ENCODE data around the gene LRRC23.
"Not testable (repeated sequence)": the region's sequence is repeated elsewhere in the genome, so short reads cannot be mapped to it uniquely, and the experiment has no call there.

LRRC23 gene

GRCh38 chr12:6902448-6902847 lies 2.2 kb upstream of the LRRC23 start:
- DNase-seq = no peak

- no peak for DNase-seq
Observed at GRCh38 chr12:6903722-6904121, 900 bp upstream of the LRRC23 start.

- no peak for DNase-seq
Observed at GRCh38 chr12:6905414-6906040, 905 bp downstream of the LRRC23 start.

DNA sequence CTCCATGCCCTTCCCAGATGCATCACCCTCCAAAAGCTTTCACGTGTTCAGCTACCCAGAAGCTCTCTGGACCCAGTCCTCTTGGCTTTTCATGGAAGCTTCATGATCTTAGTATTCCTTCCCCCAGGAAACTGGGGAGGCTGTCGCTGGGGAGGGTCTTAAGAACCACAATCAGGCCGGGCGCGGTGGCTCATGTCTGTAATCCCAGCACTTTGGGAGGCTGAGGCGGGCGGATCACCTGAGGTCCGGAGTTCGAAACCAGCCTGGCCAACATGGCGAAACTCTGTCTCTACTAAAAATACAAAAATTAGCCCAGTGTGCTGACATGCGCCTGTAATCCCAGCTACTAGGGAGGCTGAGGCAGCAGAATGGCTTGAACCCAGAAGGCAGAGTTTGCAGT lies 3.5 kb downstream of the LRRC23 start:
- not testable (repeated sequence) for DNase-seq

GRCh38 chr12:6909421-6910145 lies 5.0 kb downstream of the LRRC23 start:
- DNase-seq = no peak

- no peak for DNase-seq
Observed at GRCh38 chr12:6912164-6912935, 7.7 kb downstream of the LRRC23 start.

- peak; percentile 75 for DNase-seq
Observed at GRCh38 chr12:6914246-6914946, 9.8 kb downstream of the LRRC23 start, which contains the start of gene ENO2. Gene ENO2 (plus strand): TSS chr12:6914580. CDS start chr12:6915833, 1,253 bp downstream.

DNA sequence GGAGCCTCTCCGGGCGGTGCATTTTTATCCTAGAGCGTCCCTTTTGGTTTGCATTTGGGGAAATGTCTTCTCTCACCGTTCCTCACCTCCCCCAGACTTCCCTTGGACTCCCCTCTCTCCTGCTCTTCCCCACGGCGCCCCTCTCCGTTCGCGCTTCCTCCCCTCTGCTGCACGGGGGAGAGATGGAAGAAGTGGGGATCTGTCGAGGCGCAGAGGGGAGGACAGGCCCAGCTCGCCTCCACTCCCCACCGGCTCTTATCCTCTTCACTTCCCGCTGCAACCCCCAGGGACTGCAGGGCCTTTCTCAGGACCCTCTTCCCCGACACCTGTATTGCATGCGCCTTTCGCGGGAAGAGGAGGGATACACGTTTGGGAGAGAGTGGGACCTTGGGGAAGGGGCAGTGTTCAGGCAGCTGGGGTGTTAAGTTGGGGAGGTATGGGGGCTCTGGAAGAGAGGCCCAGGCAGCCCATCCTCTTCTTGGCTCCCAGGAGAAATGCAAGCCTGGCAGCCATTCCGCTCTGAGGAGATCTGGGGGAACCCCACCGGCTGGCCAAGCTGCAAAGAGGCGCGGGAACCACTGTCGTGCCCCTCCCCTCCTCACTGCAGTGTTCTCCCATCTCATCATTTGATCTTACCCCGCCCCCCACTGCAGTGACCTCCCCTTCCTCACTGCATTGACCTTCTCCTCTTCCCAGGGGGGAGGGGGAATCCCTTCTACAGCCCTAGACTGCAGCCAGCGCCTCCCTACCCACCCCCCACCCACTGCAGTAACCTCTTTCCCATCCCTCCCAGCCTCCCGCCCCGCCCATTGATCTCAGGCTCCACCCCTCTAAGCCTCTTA lies 10.5 kb downstream of the LRRC23 start:
- no peak for DNase-seq

GRCh38 chr12:6915789-6916285 lies 11.2 kb downstream of the LRRC23 start:
- no peak for DNase-seq

DNA sequence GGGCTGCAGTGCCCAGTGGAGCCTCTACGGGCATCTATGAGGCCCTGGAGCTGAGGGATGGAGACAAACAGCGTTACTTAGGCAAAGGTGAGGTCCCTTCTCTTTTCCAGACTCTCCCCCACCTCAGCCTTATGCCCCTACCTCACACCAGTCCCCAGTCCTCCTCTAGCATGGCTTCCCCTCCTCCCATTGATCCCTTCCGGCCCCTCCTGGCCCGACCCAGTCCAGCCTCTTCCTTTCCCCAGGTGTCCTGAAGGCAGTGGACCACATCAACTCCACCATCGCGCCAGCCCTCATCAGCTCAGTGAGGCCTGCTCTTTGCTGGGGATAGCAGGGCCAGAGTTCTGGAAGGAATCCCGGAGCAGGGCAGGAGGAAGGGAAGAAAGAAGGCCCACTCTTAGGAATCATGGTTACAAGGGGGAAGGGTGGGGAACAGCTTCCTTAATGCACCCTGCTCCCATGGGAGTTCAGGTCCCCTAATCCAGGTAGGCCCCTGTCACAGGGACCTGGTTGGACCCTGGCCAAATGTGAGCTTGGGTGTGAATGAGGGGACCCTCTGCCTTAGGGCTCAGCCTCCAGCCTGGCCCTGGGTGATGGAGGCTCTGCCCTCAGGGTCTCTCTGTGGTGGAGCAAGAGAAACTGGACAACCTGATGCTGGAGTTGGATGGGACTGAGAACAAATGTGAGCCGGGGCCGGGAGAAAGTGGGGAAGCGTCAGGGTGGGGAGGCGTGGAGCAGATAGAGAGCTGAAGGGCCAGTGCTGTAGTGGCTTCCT lies 12.0 kb downstream of the LRRC23 start:
- no peak for DNase-seq

GRCh38 chr12:6917491-6918231 lies 13.0 kb downstream of the LRRC23 start:
- DNase-seq = no peak

DNA sequence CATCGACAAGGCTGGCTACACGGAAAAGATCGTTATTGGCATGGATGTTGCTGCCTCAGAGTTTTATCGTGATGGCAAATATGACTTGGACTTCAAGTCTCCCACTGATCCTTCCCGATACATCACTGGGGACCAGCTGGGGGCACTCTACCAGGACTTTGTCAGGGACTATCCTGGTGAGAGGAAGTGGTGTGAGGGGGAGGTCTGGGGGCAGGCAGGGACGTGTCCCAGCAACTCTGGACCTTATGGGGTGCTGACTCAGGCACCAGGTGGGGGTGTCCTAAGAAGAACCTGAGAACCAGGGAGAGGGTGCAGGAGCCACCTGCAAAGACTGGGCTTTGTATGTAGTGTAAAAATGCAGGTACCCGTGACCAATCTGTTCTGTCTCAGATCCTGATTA lies 15.0 kb downstream of the LRRC23 start:
- DNase-seq = no peak

DNA sequence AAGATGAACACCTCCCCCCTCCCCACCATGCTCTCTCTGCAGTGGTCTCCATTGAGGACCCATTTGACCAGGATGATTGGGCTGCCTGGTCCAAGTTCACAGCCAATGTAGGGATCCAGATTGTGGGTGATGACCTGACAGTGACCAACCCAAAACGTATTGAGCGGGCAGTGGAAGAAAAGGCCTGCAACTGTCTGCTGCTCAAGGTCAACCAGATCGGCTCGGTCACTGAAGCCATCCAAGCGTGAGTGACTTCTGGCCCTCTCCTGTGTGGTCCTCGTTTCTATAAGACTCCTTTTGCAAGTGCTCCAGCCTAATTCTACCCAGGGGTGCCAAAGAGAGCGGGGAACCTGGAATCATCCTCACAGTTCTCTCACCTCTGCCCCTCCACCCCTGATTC lies 16.9 kb downstream of the LRRC23 start:
- DNase-seq = no peak

DNA sequence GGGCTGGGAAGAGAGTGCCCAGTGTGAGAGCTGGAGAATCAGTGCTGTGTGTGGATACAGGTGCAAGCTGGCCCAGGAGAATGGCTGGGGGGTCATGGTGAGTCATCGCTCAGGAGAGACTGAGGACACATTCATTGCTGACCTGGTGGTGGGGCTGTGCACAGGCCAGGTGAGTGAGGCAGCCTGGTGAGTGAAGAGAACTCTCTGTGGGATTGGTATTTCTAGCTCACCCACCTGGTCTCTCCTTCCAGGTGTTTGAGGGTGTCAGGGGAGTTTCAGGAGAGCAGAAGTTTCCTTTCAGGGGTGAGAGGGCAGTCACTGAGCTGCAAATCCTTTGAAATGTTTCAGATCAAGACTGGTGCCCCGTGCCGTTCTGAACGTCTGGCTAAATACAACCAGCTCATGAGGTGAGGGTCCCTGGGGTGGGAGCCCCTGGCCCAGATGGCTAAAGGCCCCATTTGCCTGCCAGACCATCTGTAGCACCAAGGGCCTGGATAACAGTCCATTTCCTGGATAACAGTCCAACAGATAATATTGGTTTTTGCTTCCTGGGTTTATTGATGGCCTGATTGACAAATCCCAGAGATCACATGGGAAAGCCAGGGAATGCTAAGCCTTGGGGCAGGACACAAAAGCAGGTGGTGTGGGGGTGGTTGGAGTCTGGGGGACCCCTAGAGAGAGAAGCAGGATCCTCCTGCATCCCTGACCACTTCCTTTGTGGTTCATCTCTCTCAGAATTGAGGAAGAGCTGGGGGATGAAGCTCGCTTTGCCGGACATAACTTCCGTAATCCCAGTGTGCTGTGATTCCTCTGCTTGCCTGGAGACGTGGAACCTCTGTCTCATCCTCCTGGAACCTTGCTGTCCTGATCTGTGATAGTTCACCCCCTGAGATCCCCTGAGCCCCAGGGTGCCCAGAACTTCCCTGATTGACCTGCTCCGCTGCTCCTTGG lies 17.6 kb downstream of the LRRC23 start:
- no peak for DNase-seq

- no peak for DNase-seq
Observed at GRCh38 chr12:6923003-6923732, 18.5 kb downstream of the LRRC23 start.

GRCh38 chr12:6923851-6924250 lies 19.2 kb downstream of the LRRC23 start:
- no peak for DNase-seq

DNA sequence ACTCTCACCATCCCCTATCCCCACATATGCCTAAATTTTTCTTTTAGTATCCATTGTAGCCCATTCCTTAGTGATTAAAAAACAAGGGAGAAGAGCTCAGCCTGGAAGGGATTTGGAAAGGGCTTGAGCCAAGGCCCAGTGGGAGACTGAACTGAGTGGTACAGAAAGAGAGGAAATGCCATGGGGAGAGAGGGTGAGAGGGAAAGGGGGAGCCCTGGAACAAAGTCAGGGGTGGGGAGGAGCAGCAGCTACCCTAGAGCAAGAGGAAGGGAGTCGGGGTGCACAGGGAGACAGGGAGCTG lies 20.6 kb downstream of the LRRC23 start:
- no peak for DNase-seq
